Epidermal melanocyte (primary cell): Measurements from ENCODE around the gene TBP.

Experiments
- DNase-seq: peaks from one replicate; pipeline ENCODE4 v3.0.0; 2011; ENCODE audit warnings: low spot score; ENCODE audit not compliant: insufficient read length

The TBP gene

GRCh38 chr6:170535004-170535403 is 19.2 kb upstream of the TBP start:
- no peak for DNase-seq

GRCh38 chr6:170536671-170537070 is 17.5 kb upstream of the TBP start:
- no peak for DNase-seq

GRCh38 chr6:170537329-170537728 is 16.8 kb upstream of the TBP start:
- DNase-seq = no peak

GRCh38 chr6:170542031-170542719 is 12.0 kb upstream of the TBP start:
- no peak for DNase-seq

GRCh38 chr6:170545405-170545804 is 8.8 kb upstream of the TBP start:
- DNase-seq = no peak

GRCh38 chr6:170552765-170553533 is 1.2 kb upstream of the TBP start, which contains the start of gene PSMB1:
TSS of gene PSMB1 (minus strand) at chr6:170553307. CDS start at chr6:170553242, 65 bp downstream.
- DNase-seq = peak; percentile 24

GRCh38 chr6:170553534-170554012 is 596 bp upstream of the TBP start:
- DNase-seq = no peak

GRCh38 chr6:170554796-170555137 is 598 bp downstream of the TBP start:
- no peak for DNase-seq

GRCh38 chr6:170555305-170555704 is 1.1 kb downstream of the TBP start:
- DNase-seq = no peak

GRCh38 chr6:170561555-170561954 is 7.4 kb downstream of the TBP start:
- DNase-seq = no peak

GRCh38 chr6:170564936-170565530 is 10.9 kb downstream of the TBP start:
- no peak for DNase-seq

- no peak for DNase-seq
These were observed 18.7 kb downstream of the TBP start for GRCh38 chr6:170572704-170573466.

GRCh38 chr6:170575250-170575649 is 21.1 kb downstream of the TBP start:
- no peak for DNase-seq

- no peak for DNase-seq
These were observed 24.7 kb downstream of the TBP start for GRCh38 chr6:170578909-170579308.

GRCh38 chr6:170583756-170584180 is 29.6 kb downstream of the TBP start:
- DNase-seq = no peak

- peak; percentile 89 for DNase-seq
These were observed 30.2 kb downstream of the TBP start, which contains the start of gene PDCD2 for GRCh38 chr6:170584181-170584953. TSS of gene PDCD2 (minus strand) at chr6:170584637. CDS start at chr6:170584581, 56 bp downstream.

- DNase-seq = no peak
These were observed 30.9 kb downstream of the TBP start for GRCh38 chr6:170584954-170585498.

- DNase-seq = no peak
These were observed 36.6 kb downstream of the TBP start for GRCh38 chr6:170590725-170591124.

GRCh38 chr6:170596426-170596825 is 42.3 kb downstream of the TBP start:
- DNase-seq = no peak

- no peak for DNase-seq
These were observed 43.1 kb downstream of the TBP start for GRCh38 chr6:170597278-170597677.
